B cell (primary cell): ENCODE data around the gene TBATA.

Source experiments
- CTCF ChIP-seq: fragments of 200-600 bp; IDR thresholded peaks from one replicate; pipeline ENCODE4 v1.8.0; 2022; ENCODE audit warnings: antibody characterized with exemption, mild to moderate bottlenecking
- EZH2 ChIP-seq: IDR thresholded peaks from 2 replicates; pipeline ENCODE4 v1.6.1; 2012; ENCODE audit warnings: borderline replicate concordance, low read depth, mild to moderate bottlenecking, moderate library complexity, low read length; ENCODE audit not compliant: insufficient read depth, poor library complexity, severe bottlenecking

GRCh38 chr10:70748801-70749573 is 36.2 kb downstream of the TBATA start:
- TF ChIP-seq CTCF: no peak
- no peak for TF ChIP-seq EZH2
